H1 (cell line): ENCODE data around the gene TK2.

Experiments
- GABPA ChIP-seq: IDR thresholded peaks from 2 replicates; pipeline ENCODE4 v1.6.1; 2011; ENCODE audit warnings: mild to moderate bottlenecking, low read length, moderate library complexity, borderline replicate concordance; ENCODE audit not compliant: insufficient read depth
- TCF12 ChIP-seq: IDR thresholded peaks from 2 replicates; pipeline ENCODE4 v1.6.1; 2011; ENCODE audit warnings: low read depth, mild to moderate bottlenecking, low read length

DNA sequence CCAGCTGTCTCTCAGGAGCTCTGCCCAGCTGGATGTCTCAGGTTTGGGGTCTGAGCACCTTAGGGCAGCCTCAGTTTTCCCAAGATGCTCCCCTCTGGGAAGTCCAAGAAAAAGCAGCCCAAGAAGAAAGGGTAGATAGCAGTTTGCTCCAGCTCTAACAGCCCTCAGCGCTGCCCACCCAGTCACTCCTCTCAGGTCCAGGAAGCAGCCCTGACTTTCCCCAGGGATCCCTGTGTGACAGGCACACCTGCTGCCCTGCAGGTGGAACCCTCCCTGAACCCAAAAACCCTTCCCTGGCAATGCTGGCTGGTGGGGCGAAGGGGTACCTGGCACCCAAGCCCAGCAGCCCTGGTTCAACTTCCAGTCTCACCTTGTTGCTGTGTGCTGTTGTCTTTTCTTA is 74.7 kb downstream of the TK2 start:
- TF ChIP-seq TCF12 (no peak), GABPA (no peak)
